NCI-H524 treated with DMSO at 0.1 percent for 48 hours (cell line): ENCODE measurements around the gene PIANP.
A peak's percentile ranks its signal among the peaks of the same experiment; 100 is the strongest.
"Not testable (repeated sequence)": the region's sequence is repeated elsewhere in the genome, so short reads cannot be mapped to it uniquely, and the experiment has no call there.

ENCODE experiments used
- DNase-seq: peaks from one replicate; lab custom pipeline; 2025; lab: John Stamatoyannopoulos, UW

PIANP gene, protein sequence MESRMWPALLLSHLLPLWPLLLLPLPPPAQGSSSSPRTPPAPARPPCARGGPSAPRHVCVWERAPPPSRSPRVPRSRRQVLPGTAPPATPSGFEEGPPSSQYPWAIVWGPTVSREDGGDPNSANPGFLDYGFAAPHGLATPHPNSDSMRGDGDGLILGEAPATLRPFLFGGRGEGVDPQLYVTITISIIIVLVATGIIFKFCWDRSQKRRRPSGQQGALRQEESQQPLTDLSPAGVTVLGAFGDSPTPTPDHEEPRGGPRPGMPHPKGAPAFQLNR

DNA sequence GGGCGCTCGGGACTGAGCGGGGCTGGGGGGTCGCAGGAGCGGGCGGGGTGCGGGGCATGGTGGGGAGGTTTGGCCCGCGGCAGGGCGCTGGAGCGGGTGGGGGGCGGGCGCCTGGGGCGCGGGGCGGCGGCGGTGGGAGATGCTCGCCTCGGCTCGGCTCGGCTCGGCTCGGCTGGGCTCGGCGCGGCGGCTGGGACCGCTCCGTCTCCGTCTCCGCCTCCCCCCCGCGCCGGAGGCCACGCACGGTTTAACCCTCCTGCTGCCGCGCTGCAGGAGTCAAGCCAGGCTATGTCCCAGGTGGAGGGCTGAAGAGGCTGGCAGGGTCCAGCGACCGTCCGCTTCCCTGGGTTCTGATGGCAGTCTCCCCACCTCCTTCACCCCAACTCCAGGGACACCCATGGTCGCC is at the start of gene PIANP:
PIANP (minus strand) TSS at position 170 of the 406 bp plus-strand sequence. CDS start 2,754 bp downstream, outside the sequence.
- DNase-seq: no peak

DNA sequence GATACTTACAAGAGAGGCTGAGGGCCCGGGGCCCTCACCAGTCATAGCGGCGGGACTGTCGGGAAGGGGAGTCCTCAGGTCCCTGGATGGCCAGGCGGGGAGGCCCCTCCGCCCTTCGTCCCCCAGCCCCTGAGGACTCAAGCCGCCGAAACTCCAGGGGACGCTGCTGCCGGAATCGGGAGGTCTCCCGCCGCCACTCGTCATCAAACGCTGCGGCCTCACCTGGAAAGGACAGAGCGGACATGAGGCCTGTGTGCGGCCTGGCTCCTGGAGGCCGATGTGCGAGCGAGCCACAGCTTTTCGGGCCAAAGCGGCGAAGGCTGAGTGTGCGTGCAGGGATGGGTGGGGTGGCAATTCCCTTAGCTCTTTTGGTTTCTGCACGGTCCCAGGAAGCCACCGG is 48.1 kb upstream of the PIANP start:
- DNase-seq: no peak

DNA sequence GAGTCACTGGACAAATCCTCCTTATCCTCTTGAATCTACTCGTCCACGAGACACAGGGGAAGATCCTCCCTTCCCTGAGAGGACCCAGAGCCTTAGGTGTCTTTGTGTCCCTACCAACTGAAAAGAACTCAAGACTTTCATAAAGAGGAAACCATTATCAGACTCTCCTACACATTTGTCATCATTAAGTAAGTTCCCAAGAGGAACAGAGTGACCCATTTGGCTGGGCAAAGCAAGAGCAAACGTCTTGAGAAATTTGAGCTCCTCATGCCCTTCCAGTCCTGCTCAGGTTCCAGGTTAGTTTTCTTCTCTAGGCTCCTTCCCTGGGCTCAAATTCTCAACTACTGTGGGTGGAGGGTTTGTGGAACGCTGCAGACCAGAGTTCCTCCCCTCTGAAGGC is 46.6 kb upstream of the PIANP start:
- no peak for DNase-seq

DNA sequence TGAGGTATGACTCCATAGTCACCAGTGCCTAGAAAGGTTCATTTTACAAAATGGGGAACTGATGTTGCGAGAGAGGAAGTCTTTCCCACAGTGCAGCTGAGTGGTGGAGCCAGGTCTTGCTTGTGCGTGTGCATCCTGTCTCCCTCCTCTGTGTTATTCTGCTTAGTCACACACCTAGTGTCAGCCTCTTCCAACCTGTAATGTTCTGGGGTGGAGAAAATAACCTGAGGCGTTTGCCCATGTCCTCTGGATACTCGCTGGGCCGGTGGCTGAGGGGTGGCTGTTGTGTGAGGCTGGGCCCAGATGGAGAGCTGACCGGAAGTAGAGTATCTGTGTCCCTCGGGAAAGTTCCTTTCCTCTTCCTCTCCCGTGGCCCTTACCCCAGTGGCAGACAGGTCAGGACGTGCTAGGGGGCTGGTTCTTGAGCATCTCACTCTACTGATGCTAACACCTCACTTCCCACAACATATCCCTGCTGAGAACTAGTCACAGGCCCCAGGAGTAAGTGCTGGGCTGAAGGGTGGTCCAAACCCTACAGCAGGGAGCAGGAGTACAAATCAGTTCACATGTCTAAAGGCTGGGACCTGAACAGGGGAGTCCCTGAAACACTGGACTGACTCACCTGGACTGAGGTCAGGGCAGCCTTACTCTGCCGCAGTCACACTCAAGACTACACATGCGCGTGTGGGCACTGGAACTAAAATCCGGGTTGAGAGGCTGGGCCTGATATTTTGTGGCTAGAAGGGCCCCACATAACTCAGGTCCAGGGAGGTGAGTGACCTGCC is 45.3 kb upstream of the PIANP start:
- no peak for DNase-seq

DNA sequence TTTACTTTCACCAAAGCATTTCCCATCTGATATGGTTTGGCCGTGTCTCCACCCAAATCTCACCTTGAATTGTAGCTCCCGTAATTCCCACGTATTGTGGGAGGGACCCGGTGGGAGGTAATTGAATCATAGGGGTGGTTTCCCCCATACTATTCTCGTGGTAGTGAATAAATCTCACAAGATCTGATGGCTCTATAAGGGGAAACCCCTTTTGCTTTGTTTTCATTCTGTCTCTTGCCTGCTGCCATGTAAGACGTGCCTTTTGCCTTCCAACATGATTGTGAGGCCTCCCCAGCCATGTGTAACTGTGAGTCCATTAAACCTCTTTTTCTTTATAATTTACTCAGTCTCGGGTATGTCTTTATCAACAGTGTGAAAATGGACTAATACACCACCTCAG is 42.7 kb upstream of the PIANP start:
- not testable (repeated sequence) for DNase-seq

DNA sequence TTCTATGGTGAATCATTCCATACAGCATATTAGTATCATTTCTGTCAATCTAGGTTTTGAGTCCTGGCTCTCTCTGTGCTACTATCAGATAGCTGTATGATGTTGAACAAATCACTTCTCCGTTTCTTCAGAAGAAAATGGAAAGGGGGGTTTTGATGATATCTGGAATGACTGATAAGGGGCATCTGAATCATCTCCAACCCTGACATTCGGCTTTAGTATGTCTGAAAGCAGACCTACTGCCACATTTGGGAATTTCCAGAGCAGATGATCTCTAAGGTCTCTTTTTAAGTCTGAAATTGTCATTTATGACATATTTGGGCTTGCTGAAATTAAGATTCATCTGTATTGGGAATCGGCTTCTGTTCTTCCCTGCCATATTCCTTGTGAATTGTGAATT is 42.2 kb upstream of the PIANP start:
- DNase-seq: no peak

DNA sequence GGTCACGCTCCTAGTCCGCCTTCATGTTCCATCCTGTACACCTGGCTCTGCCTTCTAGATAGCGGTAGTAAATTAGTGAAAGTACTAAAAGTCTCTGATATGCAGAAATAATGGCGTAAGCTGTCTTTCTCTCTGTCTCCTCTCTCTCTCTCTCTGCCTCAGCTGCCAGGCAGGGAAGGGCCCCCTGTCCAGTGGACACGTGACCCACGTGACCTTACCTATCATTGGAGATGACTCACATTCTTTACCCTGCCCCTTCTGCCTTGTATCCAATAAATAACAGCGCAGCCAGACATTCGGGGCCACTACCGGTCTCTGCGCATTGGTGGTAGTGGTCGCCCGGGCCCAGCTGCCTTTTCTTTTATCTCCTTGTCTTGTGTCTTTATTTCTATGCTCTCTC is 41.5 kb upstream of the PIANP start:
- not testable (repeated sequence) for DNase-seq

DNA sequence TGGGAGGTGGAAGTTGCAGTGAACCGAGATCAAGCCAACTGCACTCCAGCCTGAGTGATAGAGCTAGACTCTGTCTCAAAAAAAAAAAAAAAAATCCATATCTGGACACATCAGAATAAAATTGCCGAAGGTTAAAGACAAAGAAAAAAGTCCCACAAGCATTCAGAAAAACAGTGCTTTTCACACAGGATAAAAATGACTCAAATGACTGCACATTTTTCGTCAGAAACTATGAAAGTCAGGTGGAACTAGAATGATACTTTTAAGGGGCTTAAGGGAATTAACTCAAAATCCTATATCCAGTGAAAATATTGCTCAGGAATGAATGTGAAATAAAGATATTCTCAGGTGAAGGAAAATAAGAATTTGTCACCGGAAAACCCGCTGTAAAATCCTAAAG is 36.1 kb upstream of the PIANP start:
- no peak for DNase-seq

DNA sequence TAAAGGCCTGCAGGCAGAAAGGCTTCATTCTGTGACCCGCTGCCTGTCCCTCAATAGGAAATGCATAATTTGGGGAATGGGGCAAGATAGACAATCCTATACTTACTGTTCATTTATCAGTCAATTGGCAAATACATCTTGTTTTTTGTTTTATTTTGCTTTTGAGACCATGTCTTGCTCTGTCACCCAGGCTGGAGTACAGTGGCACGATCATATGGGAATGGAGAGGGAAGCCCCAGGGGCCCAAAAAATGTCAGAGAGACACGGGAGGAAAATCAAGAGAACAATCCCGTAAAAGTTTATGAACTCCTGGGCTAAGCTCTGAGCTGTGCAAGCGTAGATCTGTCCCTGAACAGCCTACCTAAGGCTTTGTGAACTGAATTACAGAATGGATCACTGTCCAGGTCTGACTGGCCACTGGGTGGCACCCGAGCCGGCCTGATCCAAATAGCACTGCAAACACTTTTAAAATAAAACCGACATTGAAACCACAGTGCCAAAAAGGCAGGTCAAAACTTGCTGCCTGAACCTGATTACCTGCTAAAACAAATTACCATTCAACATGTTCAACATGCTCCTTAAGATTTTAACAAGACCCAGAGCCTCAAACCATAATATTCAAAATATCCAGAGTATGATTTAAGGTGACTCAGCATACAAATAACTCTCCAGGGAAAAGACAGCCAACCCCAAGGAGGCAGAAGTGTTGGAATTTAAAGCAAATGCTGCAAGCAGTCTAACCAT is 35.0 kb upstream of the PIANP start:
- DNase-seq: no peak

DNA sequence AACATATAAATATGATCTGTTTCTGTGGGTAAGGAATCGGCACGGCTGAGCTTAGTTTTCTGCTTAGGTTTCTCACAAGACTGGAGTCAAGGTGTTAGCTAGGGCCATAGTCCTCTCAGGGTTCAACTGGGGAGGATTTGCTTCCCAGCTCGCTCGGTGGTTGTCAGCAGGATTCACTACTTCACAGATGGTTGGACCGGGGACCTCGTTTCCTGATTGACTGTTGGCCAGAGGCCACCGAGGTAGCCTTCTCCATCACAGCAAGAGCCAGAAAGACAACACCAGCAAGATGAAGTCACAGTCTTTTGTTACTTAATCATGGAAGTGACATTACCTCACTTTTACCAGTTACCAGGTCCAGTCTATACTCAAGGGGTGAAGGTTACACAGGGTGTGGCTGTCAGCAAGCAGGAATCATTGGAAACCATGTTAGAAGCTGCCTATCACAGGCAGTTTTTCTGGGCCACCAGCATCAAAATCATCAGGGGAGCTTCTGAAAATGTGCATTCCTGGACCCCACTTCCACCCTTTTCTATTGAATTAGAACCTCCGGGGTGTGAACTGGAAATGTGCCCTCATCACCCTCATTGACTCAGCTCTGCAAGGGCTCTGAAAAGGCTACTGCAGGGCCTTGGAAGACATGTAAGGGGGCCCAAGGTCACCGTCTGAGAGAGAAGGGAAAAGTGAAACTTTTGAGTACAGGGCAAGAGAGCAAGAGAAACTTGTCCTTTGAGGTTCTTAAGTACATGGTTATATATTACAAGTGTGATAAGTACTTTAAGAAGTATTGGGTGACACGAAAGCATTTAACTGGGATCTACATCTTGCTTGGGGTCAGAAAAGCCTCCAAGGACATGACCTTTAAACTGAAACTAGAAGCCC is 34.1 kb upstream of the PIANP start:
- DNase-seq: no peak

DNA sequence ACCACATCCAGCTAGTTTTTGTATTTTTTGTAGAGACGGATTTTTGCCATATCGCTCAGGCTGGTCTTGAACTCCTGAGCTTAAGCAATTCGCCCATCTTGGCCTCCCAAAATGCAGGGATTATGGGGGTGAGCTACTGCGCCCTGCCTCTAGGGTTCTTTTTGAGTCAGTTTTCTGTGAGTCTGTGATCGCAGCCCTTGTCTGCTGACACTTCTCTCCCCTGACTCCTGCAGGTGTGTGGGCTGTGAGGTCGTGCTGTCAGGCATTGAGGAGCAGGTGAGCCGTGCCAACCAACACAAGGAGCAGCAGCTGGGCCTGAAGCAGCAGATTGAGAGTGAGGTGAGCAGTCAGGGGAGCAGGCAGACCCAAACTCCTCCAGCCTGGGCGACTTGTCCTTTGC is 29.6 kb upstream of the PIANP start:
- DNase-seq: no peak

DNA sequence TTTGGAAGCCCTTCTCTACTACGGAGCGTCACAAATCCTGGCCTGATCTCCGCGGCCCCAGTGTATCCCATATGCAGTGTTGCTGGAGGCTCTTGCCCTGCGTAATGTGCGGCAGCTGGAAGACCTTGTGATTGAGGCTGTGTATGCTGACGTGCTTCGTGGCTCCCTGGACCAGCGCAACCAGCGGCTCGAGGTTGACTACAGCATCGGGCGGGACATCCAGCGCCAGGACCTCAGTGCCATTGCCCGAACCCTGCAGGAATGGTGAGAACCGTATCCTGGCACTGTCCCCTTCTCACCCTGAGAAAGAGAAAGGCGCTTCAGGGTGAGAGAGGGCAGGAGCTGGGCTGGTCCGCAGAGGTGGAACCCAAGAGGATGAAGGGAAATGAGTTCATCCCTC is 28.6 kb upstream of the PIANP start:
- no peak for DNase-seq

DNA sequence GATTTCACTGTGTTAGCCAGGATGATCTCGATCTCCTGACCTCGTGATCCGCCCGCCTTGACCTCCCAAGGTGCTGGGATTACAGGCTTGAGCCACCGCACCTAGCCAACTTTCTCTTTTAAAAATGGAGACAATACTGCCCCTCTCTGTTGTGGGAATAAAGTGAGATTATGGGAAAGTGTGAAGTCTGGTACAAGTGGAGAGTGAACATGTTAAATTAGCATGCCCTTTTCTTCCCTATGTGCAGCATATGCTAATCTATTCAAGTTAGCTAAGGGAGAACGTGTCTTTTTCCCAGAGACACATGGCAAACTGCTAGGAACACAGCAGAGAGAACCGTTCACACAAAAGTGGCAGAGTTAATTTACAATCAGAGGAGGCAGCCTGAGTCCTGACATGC is 24.7 kb upstream of the PIANP start:
- DNase-seq: no peak

DNA sequence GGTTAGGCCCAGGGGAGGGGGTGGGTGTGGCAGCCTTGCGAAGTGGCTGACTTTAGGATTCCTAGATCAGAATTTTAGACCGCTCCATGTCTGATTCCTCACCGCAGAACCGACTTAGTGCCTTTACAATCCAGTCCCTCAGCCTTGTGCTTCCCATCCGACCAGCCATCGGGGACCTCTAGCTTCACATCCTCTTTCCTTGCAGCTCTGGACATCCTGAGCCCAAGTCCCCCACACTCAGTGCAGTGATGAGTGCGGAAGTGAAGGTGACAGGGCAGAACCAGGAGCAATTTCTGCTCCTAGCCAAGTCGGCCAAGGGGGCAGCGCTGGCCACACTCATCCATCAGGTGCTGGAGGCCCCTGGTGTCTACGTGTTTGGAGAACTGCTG is 23.8 kb upstream of the PIANP start:
- no peak for DNase-seq

DNA sequence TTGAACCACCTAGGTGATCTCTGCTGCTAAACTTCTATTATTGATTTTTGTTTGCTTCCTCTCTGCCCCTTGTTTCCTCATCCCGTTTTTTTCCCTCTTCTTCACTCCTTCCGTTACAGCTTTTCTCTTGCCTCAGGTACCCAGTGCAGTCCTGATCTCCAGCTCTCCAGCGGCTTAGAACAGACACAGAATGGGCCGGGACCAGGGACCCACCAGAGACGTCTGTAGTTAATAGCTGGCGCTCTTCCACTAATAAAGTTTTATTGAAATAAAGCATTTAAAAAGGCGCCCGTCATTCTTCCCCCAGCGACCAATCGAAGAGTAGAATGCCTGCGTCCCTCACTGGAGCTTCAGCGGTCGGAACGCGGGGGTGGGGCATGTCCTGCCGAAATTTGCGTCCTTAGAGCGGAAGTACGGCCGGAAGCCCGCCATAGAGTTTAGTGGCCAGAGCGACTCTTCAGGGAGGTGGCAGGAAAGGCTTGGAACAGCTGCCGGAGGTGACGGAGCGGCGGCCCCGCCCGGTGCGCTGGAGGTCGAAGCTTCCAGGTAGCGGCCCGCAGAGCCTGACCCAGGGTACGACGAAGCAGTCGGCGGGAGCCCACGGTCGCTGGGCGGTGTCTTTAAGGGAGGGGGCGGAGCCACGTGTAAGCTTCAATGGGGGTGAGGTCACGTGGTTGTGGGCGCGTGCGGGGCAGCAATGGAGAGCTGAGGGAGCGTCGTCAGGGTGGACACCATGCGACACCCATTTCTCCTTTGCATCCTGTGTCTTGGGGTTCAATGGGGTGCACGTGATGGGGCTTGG is 23.2 kb upstream of the PIANP start, which contains the start of gene COPS7A:
COPS7A (plus strand) TSS at position 440 of the 802 bp plus-strand sequence. CDS start 611 bp downstream, outside the sequence.
- DNase-seq: peak; percentile 91

DNA sequence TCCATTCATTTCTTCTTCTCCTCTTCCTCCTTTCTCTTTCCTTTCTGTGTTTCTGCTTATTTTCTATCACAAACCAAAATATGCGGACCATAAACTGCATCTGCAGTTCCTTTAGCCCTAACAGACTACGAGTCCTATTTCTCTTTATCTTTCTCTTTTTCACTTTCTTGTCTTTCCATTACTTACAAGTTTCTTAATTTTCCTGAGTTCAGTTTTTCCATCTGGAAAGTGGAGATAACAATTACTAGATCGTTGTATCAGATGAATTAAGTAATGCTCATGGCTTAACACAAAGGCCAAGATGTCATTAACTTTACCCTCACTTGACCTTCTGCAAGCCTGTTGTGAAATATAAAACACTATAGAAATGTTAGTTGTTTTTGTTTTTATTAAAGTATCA is 22.2 kb upstream of the PIANP start:
- DNase-seq: no peak

DNA sequence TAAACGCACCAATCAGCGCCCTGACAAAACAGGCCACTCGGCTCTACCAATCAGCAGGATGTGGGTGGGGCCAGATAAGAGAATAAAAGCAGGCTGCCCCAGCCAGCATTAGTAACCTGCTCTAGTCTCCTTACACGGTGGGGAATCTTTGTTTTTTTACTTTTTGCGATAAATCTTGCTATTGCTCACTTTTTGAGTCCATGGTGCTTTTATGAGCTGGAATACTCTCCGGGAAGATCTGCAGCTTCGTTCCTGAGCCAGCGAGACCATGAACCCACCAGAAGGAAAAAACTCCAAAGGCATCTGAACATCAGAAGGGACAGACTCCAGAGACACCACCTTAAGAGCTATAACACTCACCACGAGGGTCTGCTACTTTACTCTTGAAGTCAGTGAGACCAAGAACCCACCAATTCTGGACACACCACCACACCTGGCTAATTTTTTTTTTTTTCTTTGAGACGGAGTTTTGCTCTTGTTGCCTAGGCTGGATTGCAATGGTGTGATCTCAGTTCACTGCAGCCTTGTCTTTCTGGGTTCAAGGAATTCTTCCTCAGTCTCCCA is 16.3 kb upstream of the PIANP start:
- DNase-seq: no peak

DNA sequence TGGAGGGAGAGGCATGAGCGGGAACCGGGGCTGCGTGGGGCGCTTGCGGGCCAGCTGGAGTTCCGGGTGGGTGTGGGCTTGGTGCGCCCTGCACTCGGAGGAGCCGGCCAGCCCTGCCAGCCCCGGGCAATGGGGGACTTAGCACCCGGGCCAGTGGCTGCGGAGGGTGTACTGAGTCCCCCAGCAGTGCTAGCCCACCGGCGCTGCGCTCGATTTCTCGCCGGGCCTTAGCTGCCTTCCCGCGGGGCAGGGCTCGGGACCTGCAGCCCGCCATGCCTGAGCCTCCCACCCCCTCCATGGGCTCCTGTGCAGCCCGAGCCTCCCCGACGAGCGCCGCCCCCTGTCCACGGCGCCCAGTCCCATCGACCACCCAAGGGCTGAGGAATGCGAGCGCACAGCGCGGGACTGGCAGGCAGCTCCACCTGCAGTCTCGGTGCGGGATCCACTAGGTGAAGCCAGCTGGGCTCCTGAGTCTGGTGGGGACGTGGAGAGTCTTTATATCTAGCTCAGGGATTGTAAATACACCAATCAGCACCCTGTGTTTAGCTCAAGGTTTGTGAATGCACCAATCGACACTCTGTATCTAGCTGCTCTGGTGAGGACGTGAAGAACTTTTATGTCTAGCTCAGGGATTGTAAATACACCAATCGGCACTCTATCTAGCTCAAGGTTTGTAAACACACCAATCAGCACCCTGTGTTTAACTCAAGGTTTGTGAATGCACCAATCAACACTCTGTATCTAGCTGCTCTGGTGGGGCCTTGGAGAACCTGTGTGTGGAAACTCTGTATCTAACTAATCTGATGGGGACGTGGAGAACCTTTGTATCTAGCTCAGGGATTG is 15.6 kb upstream of the PIANP start:
- DNase-seq: not testable (repeated sequence)

DNA sequence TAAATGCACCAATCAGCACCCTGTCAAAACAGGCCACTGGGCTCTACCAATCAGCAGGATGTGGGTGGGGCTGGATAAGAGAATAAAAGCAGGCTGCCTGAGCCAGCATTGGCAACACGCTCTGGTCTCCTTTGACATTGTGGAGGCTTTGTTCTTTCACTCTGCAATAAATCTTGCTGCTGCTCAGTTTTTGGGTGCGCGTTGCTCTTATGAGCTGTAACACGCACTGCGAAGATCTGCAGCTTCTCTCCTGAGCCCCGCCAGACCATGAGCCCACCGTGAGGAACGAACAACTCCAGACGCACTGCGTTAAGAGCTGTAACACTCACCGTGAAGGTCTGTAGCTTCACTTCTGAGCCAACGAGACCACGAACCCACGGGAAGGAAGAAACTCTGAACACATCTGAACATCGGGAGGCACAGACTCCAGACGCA is 8.4 kb upstream of the PIANP start:
- no peak for DNase-seq

DNA sequence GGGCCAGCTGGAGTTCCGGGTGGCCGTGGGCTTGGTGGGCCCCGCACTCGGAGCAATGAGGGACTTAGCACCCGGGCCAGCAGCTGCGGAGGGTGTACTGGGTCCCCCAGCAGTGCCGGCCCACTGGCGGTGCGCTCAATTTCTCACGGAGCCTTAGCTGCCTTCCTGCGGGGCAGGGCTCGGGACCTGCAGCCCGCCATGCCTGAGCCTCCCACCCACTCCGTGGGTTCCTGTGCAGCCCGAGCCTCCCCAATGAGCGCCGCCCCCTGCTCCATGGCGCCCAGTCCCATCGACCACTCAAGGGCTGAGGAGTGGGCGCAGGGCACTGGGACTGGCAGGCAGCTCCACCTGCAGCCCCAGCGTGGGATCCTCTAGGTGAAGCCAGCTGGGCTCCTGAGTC is 7.7 kb upstream of the PIANP start:
- not testable (repeated sequence) for DNase-seq
